ENCODE measurements around the gene SLFN12L. TPM values are rescaled to one million over a fixed set of nuclear protein-coding genes. Genes with fewer than 3 reads are reported as not detected.
A peak's percentile ranks its signal among the peaks of the same experiment; 100 is the strongest.
"Not testable (repeated sequence)": the region's sequence is repeated elsewhere in the genome, so short reads cannot be mapped to it uniquely, and the experiment has no call there.

Gene SLFN12L
- total and polyA plus RNA-seq, 10 donors = 0.39 to 39.5 (median 30.8) TPM

DNA sequence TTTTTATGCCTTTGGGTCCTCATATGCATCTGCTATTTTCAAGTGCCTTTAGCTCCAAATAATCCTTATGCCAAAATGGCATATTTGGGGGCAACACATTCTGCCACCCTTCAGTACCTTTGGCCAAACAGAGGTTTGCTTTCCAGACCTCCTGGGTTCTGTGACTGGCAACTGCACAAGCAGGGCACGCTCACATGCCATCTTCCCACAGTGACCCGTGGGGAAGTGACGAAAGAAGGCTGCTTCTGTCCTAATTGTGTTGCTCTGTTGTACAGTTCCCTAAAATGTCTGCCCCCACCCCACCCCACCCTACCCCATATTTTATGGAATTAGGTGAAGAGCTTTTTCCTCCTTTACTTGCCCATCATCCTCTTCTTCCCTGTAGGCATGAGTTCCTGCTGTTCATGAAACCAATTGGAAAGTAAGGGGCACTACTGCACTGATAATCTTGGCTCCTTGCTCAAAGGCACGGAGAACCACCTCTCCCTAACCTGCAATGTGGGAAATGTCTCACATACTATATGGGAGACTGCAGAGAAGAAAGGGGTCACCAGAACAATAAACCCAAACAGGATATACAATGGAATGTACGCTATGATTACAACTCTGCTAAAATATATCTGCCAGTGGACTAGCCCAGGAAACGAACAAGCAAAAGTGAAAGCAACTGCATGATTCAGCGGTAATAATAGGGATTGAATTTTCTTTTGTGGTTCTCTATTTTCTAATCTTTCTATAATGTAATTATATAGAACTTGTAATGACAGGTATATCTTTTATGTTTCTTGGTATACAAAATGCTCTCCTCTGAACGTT, 3.3 kb upstream of the SLFN12L start:
- H3K4me1 ChIP-seq = peaks cover 27 to 77% (median 55%) of the 10 kb centered on the region in 6 donors
- intact Hi-C loops (cut with DNase I; ENCODE audit: low total_unique reads) = no loop called here

DNA sequence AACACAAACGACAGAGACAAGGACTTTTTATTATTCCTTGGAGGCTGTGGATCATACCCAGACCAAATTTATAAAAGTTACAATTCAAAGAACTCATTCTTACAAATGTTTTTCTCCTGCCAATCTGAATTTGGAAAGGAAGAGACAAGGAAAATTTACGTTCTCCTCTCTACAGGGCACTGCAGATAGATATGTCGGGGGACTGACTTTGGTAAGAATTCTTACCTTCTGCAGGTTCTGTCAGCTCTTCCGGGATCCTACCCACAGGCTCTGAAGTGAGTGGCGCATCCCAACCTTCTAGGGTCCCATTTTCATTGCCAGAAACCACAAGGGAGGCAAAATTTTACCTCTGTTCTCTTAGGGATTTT, 2.2 kb upstream of the SLFN12L start:
- Histone ChIP-seq H3K27me3 (replicated peaks in 1 of 7) (no peaks in the 10 kb centered on the region), H3K9me3 (no peaks in the 10 kb centered on the region), H3K27ac (peak overlapping the region; percentile 10 to 96 (median 91)), H3K4me3 (peak overlapping the region in 3 of 8 donors; percentile 0 to 70 (median 1)), H3K36me3 (no peaks in the 10 kb centered on the region), H3K4me1 (peaks cover 27 to 81% (median 55%) of the 10 kb centered on the region in 6 donors)
- WGBS, 5 donors = 32 to 43% (median 35%) methylated on average over 5 of the region's 5 CpGs
- DNase-seq = no peak
- TF ChIP-seq POLR2A (IDR thresholded peaks at IDR 0.05) (no peak), POLR2AphosphoS5 (IDR thresholded peaks at IDR 0.05) (no peak)
- TF ChIP-seq, protein P1, sequence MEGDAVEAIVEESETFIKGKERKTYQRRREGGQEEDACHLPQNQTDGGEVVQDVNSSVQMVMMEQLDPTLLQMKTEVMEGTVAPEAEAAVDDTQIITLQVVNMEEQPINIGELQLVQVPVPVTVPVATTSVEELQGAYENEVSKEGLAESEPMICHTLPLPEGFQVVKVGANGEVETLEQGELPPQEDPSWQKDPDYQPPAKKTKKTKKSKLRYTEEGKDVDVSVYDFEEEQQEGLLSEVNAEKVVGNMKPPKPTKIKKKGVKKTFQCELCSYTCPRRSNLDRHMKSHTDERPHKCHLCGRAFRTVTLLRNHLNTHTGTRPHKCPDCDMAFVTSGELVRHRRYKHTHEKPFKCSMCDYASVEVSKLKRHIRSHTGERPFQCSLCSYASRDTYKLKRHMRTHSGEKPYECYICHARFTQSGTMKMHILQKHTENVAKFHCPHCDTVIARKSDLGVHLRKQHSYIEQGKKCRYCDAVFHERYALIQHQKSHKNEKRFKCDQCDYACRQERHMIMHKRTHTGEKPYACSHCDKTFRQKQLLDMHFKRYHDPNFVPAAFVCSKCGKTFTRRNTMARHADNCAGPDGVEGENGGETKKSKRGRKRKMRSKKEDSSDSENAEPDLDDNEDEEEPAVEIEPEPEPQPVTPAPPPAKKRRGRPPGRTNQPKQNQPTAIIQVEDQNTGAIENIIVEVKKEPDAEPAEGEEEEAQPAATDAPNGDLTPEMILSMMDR (IDR thresholded peaks at IDR 0.05 in 8 of 11, conservative IDR thresholded peaks at IDR 0.05 in 3 of 11) = peak in 4 of 11 experiments; percentile 29 to 49 (median 40)
- intact Hi-C loops (cut with DNase I; ENCODE audit: low total_unique reads) = loop anchor here (5.0 to 10.0 kb wide), 2 partner anchors 295 to 367 kb away; partner anchors contain the start of gene SLFN5

More for the DNA sequence above, 3.3 kb upstream of the SLFN12L start:
- H3K36me3 ChIP-seq = no peaks in the 10 kb centered on the region
- 3 to 12% (median 7%) methylated on average over 8 of the region's 8 CpGs for WGBS, 5 donors
- DNase-seq = peak; percentile 89
- H3K9me3 ChIP-seq = no peaks in the 10 kb centered on the region
- no peak for TF ChIP-seq POLR2A (IDR thresholded peaks at IDR 0.05)
- TF ChIP-seq, protein P1 (IDR thresholded peaks at IDR 0.05 in 8 of 11, conservative IDR thresholded peaks at IDR 0.05 in 3 of 11) = no peak
- TF ChIP-seq POLR2AphosphoS5 (IDR thresholded peaks at IDR 0.05) = peak in 2 of 3 donors; percentile 49 to 77
- H3K4me3 ChIP-seq = peak overlapping the region; percentile 16 to 70 (median 36)
- peak overlapping the region; percentile 83 to 96 (median 91) for H3K27ac ChIP-seq
- no peaks in the 10 kb centered on the region for H3K27me3 ChIP-seq (replicated peaks in 1 of 7)

DNA sequence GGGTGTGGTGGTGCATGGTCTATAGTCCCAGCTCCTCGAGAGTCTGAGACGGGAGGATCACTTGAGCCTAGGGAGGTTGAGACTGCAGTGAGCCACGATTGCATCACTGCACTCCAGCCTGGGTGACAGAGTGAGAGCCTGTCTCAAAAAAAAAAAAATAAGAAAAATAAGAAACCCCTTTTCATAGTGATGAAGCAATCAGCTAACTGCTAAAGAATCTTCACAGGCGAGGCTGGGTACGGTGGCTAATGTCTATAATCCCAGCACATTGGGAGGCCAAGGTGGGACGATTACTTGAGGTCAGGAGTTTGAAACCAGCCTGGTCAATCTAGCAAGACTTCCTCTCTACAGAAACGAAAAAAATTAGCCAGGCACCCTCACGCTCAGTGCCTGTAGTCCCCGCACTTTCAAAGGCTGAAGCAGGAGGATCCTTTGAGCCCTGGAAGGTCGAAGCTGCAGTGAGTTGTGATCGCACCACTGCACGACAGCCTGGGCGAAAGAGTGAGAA, 760 bp downstream of the SLFN12L start:
- intact Hi-C loops (cut with DNase I; ENCODE audit: low total_unique reads) = loop anchor here (5.0 to 10.0 kb wide), 2 partner anchors 292 to 364 kb away; partner anchors contain the start of gene SLFN5
- TF ChIP-seq POLR2AphosphoS5 (IDR thresholded peaks at IDR 0.05) (peak in 1 of 3 donors; percentile 17), POLR2A (IDR thresholded peaks at IDR 0.05) (no peak)
- TF ChIP-seq, protein P1 (IDR thresholded peaks at IDR 0.05 in 8 of 11, conservative IDR thresholded peaks at IDR 0.05 in 3 of 11) = no peak
- H3K4me3 ChIP-seq = peak overlapping the region; percentile 5 to 66 (median 41)
- WGBS, 5 donors = 43 to 57% (median 50%) methylated on average over 13 of the region's 13 CpGs
- H3K4me1 ChIP-seq = peaks cover 15 to 88% (median 47%) of the 10 kb centered on the region in 6 donors
- H3K27ac ChIP-seq = peak overlapping the region; percentile 72 to 96 (median 90)
- no peaks in the 10 kb centered on the region for H3K9me3 ChIP-seq
- DNase-seq = no peak
- no peaks in the 10 kb centered on the region for H3K36me3 ChIP-seq
- no peaks in the 10 kb centered on the region for H3K27me3 ChIP-seq (replicated peaks in 1 of 7)

DNA sequence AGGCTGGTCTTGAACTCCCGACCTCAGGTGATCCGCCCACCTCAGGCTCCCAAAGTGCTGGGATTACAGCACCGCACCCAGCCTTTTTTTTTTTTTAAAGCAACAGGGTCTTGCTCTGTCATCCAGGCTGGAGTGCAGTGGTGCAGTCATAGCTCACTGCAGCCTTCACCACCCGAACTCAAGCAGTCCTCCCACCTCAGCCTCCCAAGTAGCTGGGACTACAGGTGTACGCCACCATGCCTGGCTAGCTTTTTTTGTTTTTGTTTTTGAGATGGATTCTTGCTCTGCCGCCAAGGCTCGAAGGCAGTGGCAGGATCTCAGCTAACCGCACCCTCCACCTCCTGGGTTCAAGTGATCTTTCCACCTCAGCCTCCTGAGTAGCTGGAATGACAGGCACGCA, 2.1 kb downstream of the SLFN12L start:
- H3K36me3 ChIP-seq; DNase-seq; H3K9me3 ChIP-seq; H3K27me3 ChIP-seq (replicated peaks in 1 of 7): not testable (repeated sequence)
- Histone ChIP-seq H3K27ac (peak overlapping the region; percentile 72 to 96 (median 90)), H3K4me3 (peak overlapping the region in 7 of 8 donors; percentile 34 to 66 (median 42)), H3K4me1 (peaks cover 13 to 83% (median 44%) of the 10 kb centered on the region in 6 donors)
- WGBS, 5 donors = 72 to 91% (median 87%) methylated on average over 9 of the region's 9 CpGs
- intact Hi-C loops (cut with DNase I; ENCODE audit: low total_unique reads) = loop anchor here (5.0 to 10.0 kb wide), 2 partner anchors 291 to 363 kb away; partner anchors contain the start of gene SLFN5

Data from spleen (tissue), 11 donors.